Gastroesophageal sphincter (tissue), 4 donors: ENCODE measurements around the gene ZSWIM9. TPM values are rescaled to one million over a fixed set of nuclear protein-coding genes. Genes with fewer than 3 reads are reported as not detected.
A peak's percentile ranks its signal among the peaks of the same experiment; 100 is the strongest.

Experiments used
- ATAC-seq: fragments of 150-250 bp; one replicate; pipeline ENCODE4 v1.9.1; 2016; ENCODE audit warnings: mild to moderate bottlenecking, moderate library complexity
- H3K27ac ChIP-seq, 4 donors: fragments of 200-600 bp; sonication (generic) in 3 of 4; 1 replicate in 3 of 4; 2 replicates in 1 of 4; pipeline ENCODE4 v1.5.1; 2016 to 2019
- H3K27me3 ChIP-seq: fragments of 200-600 bp; sonication (generic); one replicate; pipeline ENCODE4 v1.5.1; 2019
- H3K36me3 ChIP-seq, 2 donors: fragments of 200-600 bp; sonication (generic); one replicate each; pipeline ENCODE4 v1.5.1; 2019; ENCODE audit warnings: control low read depth in 1 of 2
- H3K4me1 ChIP-seq, 3 donors: fragments of 200-600 bp; sonication (generic); 1 replicate in 2 of 3; 2 replicates in 1 of 3; pipeline ENCODE4 v1.5.1; 2016 to 2019; ENCODE audit warnings: control low read depth in 2 of 3
- H3K4me3 ChIP-seq, 2 donors: fragments of 200-600 bp; sonication (generic); one replicate each; pipeline ENCODE4 v1.5.1; 2019; ENCODE audit warnings: mild to moderate bottlenecking in 1 of 2, moderate library complexity in 1 of 2
- H3K9me3 ChIP-seq, 3 donors: fragments of 200-600 bp; sonication (generic); one replicate each; pipeline ENCODE4 v1.5.1; 2017 to 2019; ENCODE audit warnings: control low read depth in 2 of 3
- CTCF ChIP-seq, 4 experiments: fragments of 200-600 bp in 2 of 4; fragments of 450-650 bp in 2 of 4; sonication (generic) in 1 of 4; IDR thresholded peaks; one replicate each; pipeline ENCODE4 v1.5.1; 2017 to 2019; ENCODE audit warnings: antibody characterized with exemption in 4 of 4, mild to moderate bottlenecking in 2 of 4, moderate library complexity in 2 of 4
- EP300 ChIP-seq: sonication (generic); formaldehyde crosslinking; IDR thresholded peaks from one replicate; pipeline ENCODE4 v1.6.1; 2017; ENCODE audit warnings: antibody characterized with exemption, mild to moderate bottlenecking
- POLR2A ChIP-seq, 2 donors: fragments of 450-650 bp; IDR thresholded peaks; one replicate each; pipeline ENCODE4 v1.6.1; 2017; ENCODE audit warnings: antibody characterized with exemption in 2 of 2, mild to moderate bottlenecking in 2 of 2, moderate library complexity in 1 of 2
- POLR2AphosphoS5 ChIP-seq: sonication (generic); formaldehyde crosslinking; IDR thresholded peaks from one replicate; pipeline ENCODE4 v1.6.1; 2017; ENCODE audit warnings: antibody characterized with exemption
- WGBS, 2 donors: methylation state at CpG; one replicate each; pipeline ENCODE4 v1.1.5; 2018; ENCODE audit warnings: low coverage in 1 of 2; 5-methylcytosine and 5-hydroxymethylcytosine counted together
- total RNA-seq, 4 donors: library from RNA; depleted of rRNA; stranded (reverse); fragments of >200 nt; gene quantifications; one replicate each; pipeline ENCODE4 v1.1.0, GENCODE V29; 2016

ZSWIM9 gene
- total RNA-seq, 4 donors from 2014 or later = 3.2 to 8.3 (median 5.7) TPM

- Histone ChIP-seq H3K4me1 (peaks cover 0 to 19% (median 8%) of the 10 kb centered on the region in 3 donors), H3K9me3 (no peaks in the 10 kb centered on the region), H3K36me3 (no peaks in the 10 kb centered on the region), H3K27ac (peak overlapping the region; percentile 10 to 85 (median 79)), H3K27me3 (no peaks in the 10 kb centered on the region), H3K4me3 (peak overlapping the region; percentile 59 to 73)
- peak; percentile 99 for ATAC-seq
- TF ChIP-seq CTCF (IDR thresholded peaks at IDR 0.05) (peak in 1 of 4 experiments; percentile 30), EP300 (no peak), POLR2A (IDR thresholded peaks at IDR 0.05) (peak in 1 of 2 donors; percentile 13)
- 0% methylated on average over 6 to 10 of the region's 34 CpGs for WGBS, 2 donors
Observed at GRCh38 chr19:48203794-48204628, 33.5 kb downstream of the ZSWIM9 start.

- no peak for TF ChIP-seq CTCF (IDR thresholded peaks at IDR 0.05)
- TF ChIP-seq EP300 = no peak
- TF ChIP-seq POLR2AphosphoS5 = no peak
- TF ChIP-seq POLR2A (IDR thresholded peaks at IDR 0.05) = no peak
- Histone ChIP-seq H3K27me3 (no peaks in the 10 kb centered on the region), H3K27ac (no peak overlapping the region), H3K36me3 (peaks cover 0 to 5% of the 10 kb centered on the region in 2 donors), H3K4me1 (peaks cover 0 to 19% (median 8%) of the 10 kb centered on the region in 3 donors), H3K9me3 (no peaks in the 10 kb centered on the region), H3K4me3 (no peak overlapping the region)
- WGBS, 2 donors = 79 to 90% methylated on average over 5 to 6 of the region's 9 CpGs
- ATAC-seq = no peak
Observed at GRCh38 chr19:48206397-48207093, 36.1 kb downstream of the ZSWIM9 start.

DNA sequence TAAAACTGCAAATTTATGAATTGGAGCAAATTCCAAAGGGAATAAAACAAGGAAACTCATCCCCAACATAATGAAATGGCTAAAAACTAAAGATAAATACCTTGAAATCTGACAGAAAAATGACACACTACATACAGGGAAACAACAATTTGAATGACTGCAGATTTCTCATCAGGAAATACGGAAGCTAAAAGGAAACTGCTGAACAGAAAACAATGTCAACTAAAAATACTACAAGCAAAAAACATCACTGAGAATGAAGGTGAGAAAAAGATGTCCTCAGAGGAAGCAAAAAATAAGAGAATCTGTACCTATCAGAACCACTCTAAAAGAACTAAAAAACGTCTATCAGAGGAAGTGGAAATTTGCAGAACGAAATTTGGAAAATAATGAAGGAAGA is 39.5 kb downstream of the ZSWIM9 start:
- ATAC-seq = no peak
- Histone ChIP-seq H3K27me3 (no peaks in the 10 kb centered on the region), H3K27ac (no peak overlapping the region), H3K4me3 (no peak overlapping the region), H3K9me3 (no peaks in the 10 kb centered on the region), H3K4me1 (peaks cover 0 to 4% (median 0%) of the 10 kb centered on the region in 3 donors), H3K36me3 (peaks cover 0 to 37% of the 10 kb centered on the region in 2 donors)
- no peak for TF ChIP-seq POLR2A (IDR thresholded peaks at IDR 0.05)
- TF ChIP-seq POLR2AphosphoS5 = no peak
- TF ChIP-seq EP300 = no peak
- TF ChIP-seq CTCF (IDR thresholded peaks at IDR 0.05) = no peak
- 71 to 76% methylated on average over 2 to 3 of the region's 3 CpGs for WGBS, 2 donors

DNA sequence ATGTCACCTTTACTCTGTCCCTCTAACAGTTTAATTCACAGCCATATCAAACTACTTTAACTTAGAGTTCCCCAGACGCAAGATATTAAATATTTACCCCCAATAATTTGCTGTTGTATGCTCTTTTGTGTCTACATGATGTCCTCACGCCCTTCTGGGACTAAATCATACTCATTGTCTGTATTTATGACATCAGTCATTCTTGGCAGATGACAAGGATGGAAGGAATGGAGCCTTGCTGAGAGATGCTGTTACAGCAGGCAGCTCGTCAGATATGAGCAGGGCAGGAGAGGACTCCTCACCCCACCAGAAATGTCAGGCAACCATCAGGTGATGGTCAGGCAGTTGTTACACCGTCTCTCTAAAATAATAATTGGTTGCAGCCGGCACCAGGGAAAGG is 43.5 kb downstream of the ZSWIM9 start:
- H3K9me3 ChIP-seq = no peaks in the 10 kb centered on the region
- no peaks in the 10 kb centered on the region for H3K4me1 ChIP-seq
- no peak for ATAC-seq
- H3K36me3 ChIP-seq = peaks cover 0 to 61% of the 10 kb centered on the region in 2 donors
- WGBS, 2 donors = 92 to 100% methylated on average over 1 to 2 of the region's 5 CpGs
- no peak overlapping the region for H3K27ac ChIP-seq
- TF ChIP-seq EP300 (no peak), POLR2A (IDR thresholded peaks at IDR 0.05) (no peak), CTCF (IDR thresholded peaks at IDR 0.05) (no peak), POLR2AphosphoS5 (no peak)
- no peaks in the 10 kb centered on the region for H3K27me3 ChIP-seq
- no peak overlapping the region for H3K4me3 ChIP-seq
